GM19324 (cell line): ENCODE data around the gene TFEB.

Source experiments
- ATAC-seq: cut with Tn5 transposase; IDR thresholded peaks from one replicate; pipeline ENCODE4 v1.9.1; 2021; ENCODE audit warnings: mild to moderate bottlenecking, moderate library complexity; ENCODE audit not compliant: unreplicated experiment, low FRiP score

The TFEB gene

GRCh38 chr6:41735427-41736185 is at the start of gene TFEB:
Gene TFEB (minus strand): TSS chr6:41735608. CDS start chr6:41691213, 44,395 bp downstream.
- peak; percentile 45 for ATAC-seq

GRCh38 chr6:41784581-41785171 is 49.3 kb upstream of the TFEB start:
- ATAC-seq: no peak

GRCh38 chr6:41783106-41783780 is 47.8 kb upstream of the TFEB start:
- ATAC-seq: no peak

- ATAC-seq: no peak
These were observed 45.9 kb upstream of the TFEB start for GRCh38 chr6:41781366-41781730.

GRCh38 chr6:41780551-41781365 is 45.4 kb upstream of the TFEB start, which contains the start of gene PRICKLE4:
Gene PRICKLE4 (plus strand): TSS chr6:41780782. CDS start chr6:41783474, 2,692 bp downstream.
- ATAC-seq: no peak

GRCh38 chr6:41779788-41780550 is 44.6 kb upstream of the TFEB start, which contains the start of gene FRS3:
Gene FRS3 (minus strand): TSS chr6:41779900. CDS start chr6:41776987, 2,913 bp downstream.
- ATAC-seq: peak; percentile 89

GRCh38 chr6:41779336-41779735 is 43.9 kb upstream of the TFEB start:
- ATAC-seq: no peak

- no peak for ATAC-seq
These were observed 43.5 kb upstream of the TFEB start for GRCh38 chr6:41778895-41779294.

- ATAC-seq: no peak
These were observed 42.3 kb upstream of the TFEB start for GRCh38 chr6:41777551-41778285.

GRCh38 chr6:41775293-41775882 is 40.0 kb upstream of the TFEB start:
- ATAC-seq: no peak

- no peak for ATAC-seq
These were observed 39.4 kb upstream of the TFEB start for GRCh38 chr6:41774841-41775240.

- ATAC-seq: no peak
These were observed 35.9 kb upstream of the TFEB start for GRCh38 chr6:41771058-41771983.

GRCh38 chr6:41770381-41771057 is 35.1 kb upstream of the TFEB start:
- ATAC-seq: no peak

- no peak for ATAC-seq
These were observed 34.0 kb upstream of the TFEB start for GRCh38 chr6:41769376-41769775.

- ATAC-seq: no peak
These were observed 33.3 kb upstream of the TFEB start for GRCh38 chr6:41768545-41769308.

GRCh38 chr6:41767112-41767833 is 31.9 kb upstream of the TFEB start:
- ATAC-seq: no peak
